IPS DF 6.9 (cell line): Measurements from ENCODE around the gene ZIC4.

ENCODE experiments used
- DNase-seq: peaks from one replicate; pipeline ENCODE4 v3.0.0-alpha.2; 2013; ENCODE audit warnings: low read depth, low spot score
- H3K27ac ChIP-seq: one replicate; pipeline ENCODE4 v1.5.1; 2013; ENCODE audit warnings: low read length, control low read depth
- H3K27me3 ChIP-seq: 2 replicates; pipeline ENCODE4 v1.6.1; 2013; ENCODE audit warnings: mild to moderate bottlenecking, low read length; ENCODE audit not compliant: control insufficient read depth, insufficient read depth
- H3K36me3 ChIP-seq: 2 replicates; pipeline ENCODE4 v1.6.1; 2013; ENCODE audit warnings: low read length; ENCODE audit not compliant: control insufficient read depth, insufficient read depth
- H3K4me1 ChIP-seq: 2 replicates; pipeline ENCODE4 v1.6.1; 2013; ENCODE audit warnings: low read length; ENCODE audit not compliant: control insufficient read depth, insufficient read depth
- H3K4me3 ChIP-seq: 2 replicates; pipeline ENCODE4 v1.5.1; 2013; ENCODE audit warnings: mild to moderate bottlenecking, low read length
- H3K9me3 ChIP-seq: 2 replicates; pipeline ENCODE4 v1.6.1; 2013; ENCODE audit warnings: low read length, inconsistent platforms; ENCODE audit not compliant: control insufficient read depth, insufficient read depth
- WGBS: extraction: QIAGEN DNeasy Blood & Tissue Kit; methylation state at CpG from one replicate; pipeline ENCODE4 v1.1.7; 2013; ENCODE audit warnings: mixed read lengths, missing lambda C conversion rate; ENCODE audit not compliant: insufficient read length, insufficient coverage; 5-methylcytosine and 5-hydroxymethylcytosine counted together

The ZIC4 gene

DNA sequence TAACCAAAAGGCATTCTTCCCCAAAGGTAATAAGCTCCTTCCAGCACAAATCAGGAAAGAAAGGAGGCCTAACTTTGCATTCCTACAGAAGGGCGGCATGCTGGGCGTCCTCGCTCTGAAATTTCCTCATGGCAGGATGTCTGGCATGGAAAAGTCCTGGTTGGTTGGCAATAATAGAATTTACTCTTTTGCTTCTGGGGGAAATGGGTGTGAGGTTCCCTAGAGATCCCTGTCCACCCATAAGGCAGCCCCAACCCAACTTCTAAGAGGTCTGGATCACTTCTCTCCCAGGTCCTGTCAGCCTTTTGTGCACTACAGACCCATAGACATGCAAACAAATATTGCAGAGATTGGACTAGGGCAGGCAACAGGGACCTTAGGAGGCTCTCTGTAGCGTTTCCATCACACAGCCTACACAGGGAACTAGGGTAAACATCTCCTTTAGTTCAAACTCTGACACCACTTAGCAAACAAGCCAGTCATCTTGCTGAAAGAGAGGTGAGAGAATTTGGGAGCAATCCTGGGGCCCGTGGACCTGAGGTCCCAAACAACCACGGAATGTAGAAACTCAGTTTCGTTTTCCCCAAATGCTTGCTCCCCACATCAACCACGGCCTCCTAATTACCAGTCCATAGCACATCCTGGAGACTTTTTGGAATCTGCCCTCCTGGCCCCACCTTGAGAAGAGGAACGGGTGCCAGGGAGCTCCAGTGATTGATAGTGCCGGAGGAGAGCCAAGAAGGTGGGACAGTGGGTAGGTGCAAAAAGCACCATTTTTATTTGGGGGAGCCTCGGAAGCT, 2.1 kb downstream of the ZIC4 start:
- no peaks in the 10 kb centered on the region for H3K36me3 ChIP-seq
- H3K27me3 ChIP-seq = peaks cover 52% of the 10 kb centered on the region
- no peak for DNase-seq
- H3K9me3 ChIP-seq = no peaks in the 10 kb centered on the region
- no peak overlapping the region for H3K27ac ChIP-seq
- WGBS = no CpG with 5 or more reads among the region's 11 CpGs
- H3K4me3 ChIP-seq = no peak overlapping the region
- H3K4me1 ChIP-seq = peaks cover 9% of the 10 kb centered on the region; the same call in 1 of the 2 replicates

- peaks cover 56% of the 10 kb centered on the region for H3K27me3 ChIP-seq
- H3K4me1 ChIP-seq = peaks cover 11% of the 10 kb centered on the region; the same call in 1 of the 2 replicates
- no peak overlapping the region for H3K4me3 ChIP-seq
- no peaks in the 10 kb centered on the region for H3K36me3 ChIP-seq
- no peaks in the 10 kb centered on the region for H3K9me3 ChIP-seq
- H3K27ac ChIP-seq = no peak overlapping the region
- DNase-seq = no peak
- WGBS = no CpG with 5 or more reads among the region's 5 CpGs
Observed at GRCh38 chr3:147403511-147403910, 2.8 kb downstream of the ZIC4 start.

- Histone ChIP-seq H3K36me3 (no peaks in the 10 kb centered on the region), H3K4me3 (no peak overlapping the region), H3K27me3 (peaks cover 54% of the 10 kb centered on the region), H3K9me3 (no peaks in the 10 kb centered on the region), H3K4me1 (peaks cover 15% of the 10 kb centered on the region; the same call in 1 of the 2 replicates), H3K27ac (no peak overlapping the region)
- WGBS = no CpG with 5 or more reads among the region's 5 CpGs
- DNase-seq = no peak
Observed at GRCh38 chr3:147402159-147402558, 4.2 kb downstream of the ZIC4 start.

DNA sequence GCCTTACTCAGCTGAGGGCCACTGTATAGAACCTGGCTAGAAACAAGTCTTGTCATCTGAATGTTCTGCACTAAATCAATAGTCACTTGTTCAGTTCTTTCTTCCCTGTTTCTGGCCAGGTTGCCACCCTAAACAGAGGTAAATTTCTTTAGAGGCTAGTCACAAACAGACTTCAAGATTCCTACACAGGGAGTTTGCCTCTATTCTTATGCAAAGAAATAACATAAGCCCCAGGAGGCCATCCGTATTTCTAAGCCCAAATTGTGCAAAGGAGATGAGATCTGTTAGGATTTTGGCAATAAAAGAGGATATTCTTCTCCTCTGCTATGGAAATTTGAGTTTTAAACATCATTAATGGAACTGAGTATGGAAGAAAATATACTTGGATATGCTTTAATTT, 4.9 kb downstream of the ZIC4 start:
- no peaks in the 10 kb centered on the region for H3K36me3 ChIP-seq
- H3K27me3 ChIP-seq = peaks cover 51% of the 10 kb centered on the region
- no peak overlapping the region for H3K27ac ChIP-seq
- no peak for DNase-seq
- H3K4me3 ChIP-seq = no peak overlapping the region
- H3K4me1 ChIP-seq = peaks cover 18% of the 10 kb centered on the region; the same call in 1 of the 2 replicates
- no CpG with 5 or more reads among the region's 1 CpG for WGBS
- H3K9me3 ChIP-seq = no peaks in the 10 kb centered on the region

DNA sequence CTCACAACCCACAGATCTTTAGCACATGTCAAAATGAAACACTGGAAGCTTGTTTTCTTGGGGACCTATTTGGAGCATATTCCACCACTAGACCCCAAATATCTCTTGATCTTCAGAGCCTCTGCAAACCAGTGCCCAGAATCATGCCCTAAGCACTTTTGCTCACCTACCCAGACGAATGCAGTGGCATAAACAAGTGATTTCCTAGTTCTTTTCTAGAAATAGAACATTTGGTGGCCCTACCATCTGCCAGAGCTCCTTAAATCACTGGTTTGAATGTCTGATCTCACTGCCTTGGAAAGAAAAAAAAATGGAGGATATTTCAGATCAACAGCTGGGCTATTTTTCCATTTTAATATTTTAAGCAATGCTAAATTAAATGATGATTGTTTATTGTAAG, 5.3 kb downstream of the ZIC4 start:
- WGBS = no CpG with 5 or more reads among the region's 1 CpG
- no peak overlapping the region for H3K4me3 ChIP-seq
- H3K27ac ChIP-seq = no peak overlapping the region
- H3K4me1 ChIP-seq = peaks cover 20% of the 10 kb centered on the region; the same call in 1 of the 2 replicates
- peaks cover 51% of the 10 kb centered on the region for H3K27me3 ChIP-seq
- H3K36me3 ChIP-seq = no peaks in the 10 kb centered on the region
- H3K9me3 ChIP-seq = no peaks in the 10 kb centered on the region
- no peak for DNase-seq

GRCh38 chr3:147400111-147400510, 6.2 kb downstream of the ZIC4 start:
- Histone ChIP-seq H3K4me1 (peaks cover 19% of the 10 kb centered on the region; the same call in 1 of the 2 replicates), H3K9me3 (no peaks in the 10 kb centered on the region), H3K27me3 (peaks cover 51% of the 10 kb centered on the region), H3K4me3 (no peak overlapping the region), H3K36me3 (no peaks in the 10 kb centered on the region), H3K27ac (no peak overlapping the region)
- DNase-seq = no peak

DNA sequence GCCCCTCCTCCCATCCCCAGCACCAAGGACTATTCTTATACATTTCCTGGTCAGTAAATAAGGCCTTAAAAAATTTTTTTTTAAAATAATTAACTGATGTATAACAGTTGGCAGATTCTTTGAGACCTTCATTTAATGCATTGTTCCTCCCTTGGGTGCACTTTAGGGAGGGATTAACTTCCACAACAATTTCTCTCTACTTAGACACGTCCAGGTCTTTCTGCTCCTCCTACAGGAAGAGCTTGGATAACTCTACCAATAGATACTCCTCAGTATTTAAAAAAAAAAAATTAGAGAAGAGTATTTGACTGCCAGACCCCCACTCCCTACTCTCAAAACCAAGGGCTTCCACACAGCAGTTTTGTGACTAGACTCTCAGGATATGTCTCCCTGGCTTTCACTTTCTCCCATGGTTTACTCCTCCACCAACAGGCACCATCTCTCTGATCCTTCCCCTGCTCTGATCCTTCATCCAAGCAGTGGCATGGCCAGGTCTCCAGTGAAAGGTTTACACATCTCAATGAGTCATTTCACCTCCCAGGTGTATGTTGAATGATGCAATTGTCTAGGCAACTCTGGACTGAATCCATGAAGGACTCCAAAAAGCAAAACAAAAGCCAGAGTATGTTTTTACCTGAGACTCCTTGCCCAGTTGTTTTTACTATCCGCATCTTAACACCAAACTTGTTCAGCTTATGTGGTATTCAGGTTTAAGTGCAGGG, 7.4 kb downstream of the ZIC4 start:
- H3K27ac ChIP-seq = no peak overlapping the region
- peaks cover 50% of the 10 kb centered on the region for H3K27me3 ChIP-seq
- no peaks in the 10 kb centered on the region for H3K9me3 ChIP-seq
- H3K36me3 ChIP-seq = no peaks in the 10 kb centered on the region
- no peak overlapping the region for H3K4me3 ChIP-seq
- peaks cover 17% of the 10 kb centered on the region; the same call in 1 of the 2 replicates for H3K4me1 ChIP-seq
- no CpG with 5 or more reads among the region's 2 CpGs for WGBS
- no peak for DNase-seq

- Histone ChIP-seq H3K27me3 (peaks cover 48% of the 10 kb centered on the region), H3K27ac (no peak overlapping the region), H3K4me3 (peak overlapping the region; percentile 46; the same call in 1 of the 2 replicates), H3K9me3 (no peaks in the 10 kb centered on the region), H3K4me1 (peaks cover 16% of the 10 kb centered on the region; the same call in 1 of the 2 replicates), H3K36me3 (no peaks in the 10 kb centered on the region)
- no peak for DNase-seq
- no CpG with 5 or more reads among the region's 46 CpGs for WGBS
Observed at GRCh38 chr3:147397875-147398812, 8.2 kb downstream of the ZIC4 start.

DNA sequence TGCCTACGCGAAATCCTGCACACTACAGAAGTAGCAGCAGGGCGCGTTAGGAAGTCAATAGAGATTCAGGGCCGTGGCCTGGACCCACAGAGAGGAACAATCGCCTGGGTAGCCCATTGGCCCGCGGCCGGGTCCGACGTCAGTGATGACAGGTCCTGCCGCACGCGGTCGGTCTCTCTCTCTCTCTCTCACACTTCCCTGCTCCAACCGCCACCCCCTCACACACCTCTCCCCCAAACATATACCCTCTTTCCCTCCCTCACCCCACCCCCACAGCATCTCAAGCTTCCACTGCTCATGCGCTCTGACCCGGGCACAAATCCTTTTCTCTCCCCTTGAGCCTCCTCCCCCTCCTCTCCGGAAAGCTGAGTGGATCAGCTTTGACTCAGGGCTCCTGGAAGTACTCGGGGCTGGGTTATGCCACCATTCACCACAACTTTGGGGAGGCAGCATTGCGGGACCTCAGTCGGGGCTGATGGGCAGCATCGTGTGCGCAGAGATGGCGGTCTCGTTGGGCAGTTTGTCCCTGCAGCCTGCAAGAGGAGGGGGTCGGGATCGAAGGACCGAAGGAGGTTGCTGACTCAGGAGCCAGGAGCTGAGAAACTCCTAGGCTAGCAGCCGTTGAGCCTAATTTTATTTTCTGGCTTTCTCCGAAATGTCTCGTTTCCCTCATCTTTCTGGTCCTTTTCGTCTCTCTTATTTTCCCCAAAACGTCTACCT, 9.0 kb downstream of the ZIC4 start:
- H3K27me3 ChIP-seq = peaks cover 49% of the 10 kb centered on the region
- no peak overlapping the region for H3K27ac ChIP-seq
- peak overlapping the region; percentile 46; the same call in 1 of the 2 replicates for H3K4me3 ChIP-seq
- H3K36me3 ChIP-seq = no peaks in the 10 kb centered on the region
- no peak for DNase-seq
- H3K4me1 ChIP-seq = peaks cover 16% of the 10 kb centered on the region; the same call in 1 of the 2 replicates
- no peaks in the 10 kb centered on the region for H3K9me3 ChIP-seq
- WGBS = no CpG with 5 or more reads among the region's 34 CpGs
